Activated T-cell treated with anti-CD3 and anti-CD28 coated beads, Interleukin-2, amount 50 U/mL, for 24 hours (primary cell): ENCODE data around the gene NSUN7.
"Not testable (repeated sequence)": the region's sequence is repeated elsewhere in the genome, so short reads cannot be mapped to it uniquely, and the experiment has no call there.

ENCODE experiments used
- DNase-seq: peaks from one replicate; pipeline ENCODE4 v3.0.0-alpha.2; 2020
- H3K27ac Mint-ChIP-seq: 2 replicates; pipeline ENCODE4 v1.8.0; 2020; ENCODE audit warnings: mild to moderate bottlenecking, mixed read lengths
- H3K27me3 Mint-ChIP-seq: 2 replicates; pipeline ENCODE4 v1.8.0; 2020; ENCODE audit warnings: mixed read lengths
- H3K36me3 Mint-ChIP-seq: 2 replicates; pipeline ENCODE4 v1.8.0; 2020; ENCODE audit warnings: low read depth, mixed read lengths
- H3K4me1 Mint-ChIP-seq: 2 replicates; pipeline ENCODE4 v1.8.0; 2020; ENCODE audit warnings: low read depth, mixed read lengths
- H3K4me3 Mint-ChIP-seq: 2 replicates; pipeline ENCODE4 v1.8.0; 2020; ENCODE audit warnings: mild to moderate bottlenecking, moderate library complexity, mixed read lengths
- H3K9me3 Mint-ChIP-seq: 2 replicates; pipeline ENCODE4 v1.8.0; 2020; ENCODE audit warnings: mixed read lengths

Gene NSUN7

GRCh38 chr4:40755616-40756015, 5.9 kb downstream of the NSUN7 start:
- H3K36me3 Mint-ChIP-seq: no peaks in the 10 kb centered on the region
- H3K27me3 Mint-ChIP-seq: peaks cover 24% of the 10 kb centered on the region
- no peak overlapping the region for H3K4me3 Mint-ChIP-seq
- no peak for DNase-seq
- peaks cover 2% of the 10 kb centered on the region for H3K9me3 Mint-ChIP-seq
- H3K27ac Mint-ChIP-seq: no peak overlapping the region
- peaks cover 4% of the 10 kb centered on the region for H3K4me1 Mint-ChIP-seq

- Mint-ChIP-seq H3K4me1 (peaks cover 13% of the 10 kb centered on the region), H3K27me3 (peaks cover 10% of the 10 kb centered on the region), H3K27ac (peak overlapping the region; percentile 70), H3K4me3 (no peak overlapping the region), H3K9me3 (no peaks in the 10 kb centered on the region), H3K36me3 (no peaks in the 10 kb centered on the region)
- DNase-seq: no peak
These were observed 13.5 kb downstream of the NSUN7 start for GRCh38 chr4:40763228-40763716.

- Mint-ChIP-seq H3K36me3 (no peaks in the 10 kb centered on the region), H3K27me3 (peaks cover 21% of the 10 kb centered on the region), H3K4me3 (no peak overlapping the region), H3K9me3 (no peaks in the 10 kb centered on the region), H3K4me1 (no peaks in the 10 kb centered on the region), H3K27ac (no peak overlapping the region)
- no peak for DNase-seq
These were observed 19.5 kb downstream of the NSUN7 start for GRCh38 chr4:40769266-40769665.

- H3K9me3 Mint-ChIP-seq: peaks cover 5% of the 10 kb centered on the region
- H3K4me3 Mint-ChIP-seq: no peak overlapping the region
- no peaks in the 10 kb centered on the region for H3K36me3 Mint-ChIP-seq
- no peak overlapping the region for H3K27ac Mint-ChIP-seq
- H3K27me3 Mint-ChIP-seq: peaks cover 7% of the 10 kb centered on the region
- no peak for DNase-seq
- H3K4me1 Mint-ChIP-seq: no peaks in the 10 kb centered on the region
These were observed 28.3 kb downstream of the NSUN7 start for GRCh38 chr4:40778090-40778489.

GRCh38 chr4:40782876-40783275, 33.1 kb downstream of the NSUN7 start:
- no peaks in the 10 kb centered on the region for H3K36me3 Mint-ChIP-seq
- H3K27me3 Mint-ChIP-seq: peaks cover 10% of the 10 kb centered on the region
- no peak overlapping the region for H3K27ac Mint-ChIP-seq
- H3K4me3 Mint-ChIP-seq: no peak overlapping the region
- no peak for DNase-seq
- H3K4me1 Mint-ChIP-seq: no peaks in the 10 kb centered on the region
- peaks cover 2% of the 10 kb centered on the region for H3K9me3 Mint-ChIP-seq

- Mint-ChIP-seq H3K4me3 (no peak overlapping the region), H3K27me3 (peaks cover 8% of the 10 kb centered on the region), H3K9me3 (no peaks in the 10 kb centered on the region), H3K27ac (no peak overlapping the region), H3K36me3 (no peaks in the 10 kb centered on the region), H3K4me1 (no peaks in the 10 kb centered on the region)
- no peak for DNase-seq
These were observed 36.0 kb downstream of the NSUN7 start for GRCh38 chr4:40785727-40786126.

- no peaks in the 10 kb centered on the region for H3K36me3 Mint-ChIP-seq
- no peak for DNase-seq
These were observed 38.6 kb downstream of the NSUN7 start for GRCh38 chr4:40788331-40788730.

GRCh38 chr4:40789031-40789430, 39.3 kb downstream of the NSUN7 start:
- Mint-ChIP-seq H3K27ac (no peak overlapping the region), H3K4me3 (no peak overlapping the region), H3K4me1 (no peaks in the 10 kb centered on the region), H3K9me3 (no peaks in the 10 kb centered on the region), H3K27me3 (peaks cover 5% of the 10 kb centered on the region), H3K36me3 (no peaks in the 10 kb centered on the region)
- DNase-seq: no peak

More at GRCh38 chr4:40788331-40788730, 38.6 kb downstream of the NSUN7 start:
- H3K27ac Mint-ChIP-seq: no peak overlapping the region
- H3K4me1 Mint-ChIP-seq: no peaks in the 10 kb centered on the region
- no peak overlapping the region for H3K4me3 Mint-ChIP-seq
- no peaks in the 10 kb centered on the region for H3K9me3 Mint-ChIP-seq
- peaks cover 5% of the 10 kb centered on the region for H3K27me3 Mint-ChIP-seq

GRCh38 chr4:40789771-40790170, 40.0 kb downstream of the NSUN7 start:
- Mint-ChIP-seq H3K36me3 (no peaks in the 10 kb centered on the region), H3K4me3 (no peak overlapping the region), H3K9me3 (no peaks in the 10 kb centered on the region), H3K27me3 (peaks cover 5% of the 10 kb centered on the region), H3K4me1 (no peaks in the 10 kb centered on the region), H3K27ac (no peak overlapping the region)
- DNase-seq: no peak

- no peak for DNase-seq
- peaks cover 4% of the 10 kb centered on the region for H3K27me3 Mint-ChIP-seq
- no peaks in the 10 kb centered on the region for H3K9me3 Mint-ChIP-seq
- no peak overlapping the region for H3K27ac Mint-ChIP-seq
- no peak overlapping the region for H3K4me3 Mint-ChIP-seq
- H3K36me3 Mint-ChIP-seq: no peaks in the 10 kb centered on the region
- no peaks in the 10 kb centered on the region for H3K4me1 Mint-ChIP-seq
These were observed 50.3 kb downstream of the NSUN7 start for GRCh38 chr4:40800064-40800463.

- Mint-ChIP-seq H3K27ac (no peak overlapping the region), H3K9me3 (no peaks in the 10 kb centered on the region), H3K36me3 (no peaks in the 10 kb centered on the region), H3K4me1 (no peaks in the 10 kb centered on the region), H3K4me3 (no peak overlapping the region), H3K27me3 (peaks cover 12% of the 10 kb centered on the region)
- no peak for DNase-seq
These were observed 54.8 kb downstream of the NSUN7 start for GRCh38 chr4:40804598-40804997.

- H3K27ac Mint-ChIP-seq: no peak overlapping the region
- H3K4me3 Mint-ChIP-seq: no peak overlapping the region
- no peaks in the 10 kb centered on the region for H3K9me3 Mint-ChIP-seq
- no peak for DNase-seq
- H3K27me3 Mint-ChIP-seq: peaks cover 9% of the 10 kb centered on the region
- H3K4me1 Mint-ChIP-seq: no peaks in the 10 kb centered on the region
- no peaks in the 10 kb centered on the region for H3K36me3 Mint-ChIP-seq
These were observed 59.2 kb downstream of the NSUN7 start for GRCh38 chr4:40808926-40809457.

- H3K9me3 Mint-ChIP-seq: no peaks in the 10 kb centered on the region
- no peaks in the 10 kb centered on the region for H3K4me1 Mint-ChIP-seq
- H3K27ac Mint-ChIP-seq: no peak overlapping the region
- H3K36me3 Mint-ChIP-seq: no peaks in the 10 kb centered on the region
- peaks cover 9% of the 10 kb centered on the region for H3K27me3 Mint-ChIP-seq
- no peak for DNase-seq
- no peak overlapping the region for H3K4me3 Mint-ChIP-seq
These were observed 62.2 kb downstream of the NSUN7 start for GRCh38 chr4:40811956-40812355.

GRCh38 chr4:40812386-40812785, 62.6 kb downstream of the NSUN7 start:
- peaks cover 9% of the 10 kb centered on the region for H3K27me3 Mint-ChIP-seq
- H3K4me3 Mint-ChIP-seq: no peak overlapping the region
- no peaks in the 10 kb centered on the region for H3K36me3 Mint-ChIP-seq
- no peak overlapping the region for H3K27ac Mint-ChIP-seq
- DNase-seq: no peak
- no peaks in the 10 kb centered on the region for H3K9me3 Mint-ChIP-seq
- H3K4me1 Mint-ChIP-seq: no peaks in the 10 kb centered on the region

GRCh38 chr4:40812856-40813255, 63.1 kb downstream of the NSUN7 start:
- Mint-ChIP-seq H3K4me3 (no peak overlapping the region), H3K9me3 (no peaks in the 10 kb centered on the region), H3K36me3 (no peaks in the 10 kb centered on the region), H3K27me3 (peaks cover 9% of the 10 kb centered on the region), H3K27ac (no peak overlapping the region), H3K4me1 (no peaks in the 10 kb centered on the region)
- no peak for DNase-seq

- not testable (repeated sequence) for H3K36me3 Mint-ChIP-seq, H3K27ac Mint-ChIP-seq, H3K4me1 Mint-ChIP-seq, DNase-seq, H3K4me3 Mint-ChIP-seq, H3K27me3 Mint-ChIP-seq, H3K9me3 Mint-ChIP-seq
These were observed 67.4 kb downstream of the NSUN7 start for GRCh38 chr4:40817157-40817556.
